Prostate gland (tissue), 2 donors: ENCODE measurements around the gene LSM7.

Experiments
- CTCF ChIP-seq, 4 experiments: fragments of 200-600 bp in 2 of 4; fragments of 450-650 bp in 2 of 4; sonication (generic) in 2 of 4; IDR thresholded peaks; 1 replicate in 3 of 4; 2 replicates in 1 of 4; pipeline ENCODE4 v1.5.1; 2016 to 2019; ENCODE audit warnings: antibody characterized with exemption in 4 of 4, mild to moderate bottlenecking in 2 of 4, moderate library complexity in 2 of 4
- POLR2A ChIP-seq: fragments of 450-650 bp; IDR thresholded peaks from one replicate; pipeline ENCODE4 v1.6.1; 2016; ENCODE audit warnings: antibody characterized with exemption, mild to moderate bottlenecking
- POLR2AphosphoS5 ChIP-seq: sonication (generic); formaldehyde crosslinking; IDR thresholded peaks from one replicate; pipeline ENCODE4 v1.6.1; 2017; ENCODE audit warnings: antibody characterized with exemption

DNA sequence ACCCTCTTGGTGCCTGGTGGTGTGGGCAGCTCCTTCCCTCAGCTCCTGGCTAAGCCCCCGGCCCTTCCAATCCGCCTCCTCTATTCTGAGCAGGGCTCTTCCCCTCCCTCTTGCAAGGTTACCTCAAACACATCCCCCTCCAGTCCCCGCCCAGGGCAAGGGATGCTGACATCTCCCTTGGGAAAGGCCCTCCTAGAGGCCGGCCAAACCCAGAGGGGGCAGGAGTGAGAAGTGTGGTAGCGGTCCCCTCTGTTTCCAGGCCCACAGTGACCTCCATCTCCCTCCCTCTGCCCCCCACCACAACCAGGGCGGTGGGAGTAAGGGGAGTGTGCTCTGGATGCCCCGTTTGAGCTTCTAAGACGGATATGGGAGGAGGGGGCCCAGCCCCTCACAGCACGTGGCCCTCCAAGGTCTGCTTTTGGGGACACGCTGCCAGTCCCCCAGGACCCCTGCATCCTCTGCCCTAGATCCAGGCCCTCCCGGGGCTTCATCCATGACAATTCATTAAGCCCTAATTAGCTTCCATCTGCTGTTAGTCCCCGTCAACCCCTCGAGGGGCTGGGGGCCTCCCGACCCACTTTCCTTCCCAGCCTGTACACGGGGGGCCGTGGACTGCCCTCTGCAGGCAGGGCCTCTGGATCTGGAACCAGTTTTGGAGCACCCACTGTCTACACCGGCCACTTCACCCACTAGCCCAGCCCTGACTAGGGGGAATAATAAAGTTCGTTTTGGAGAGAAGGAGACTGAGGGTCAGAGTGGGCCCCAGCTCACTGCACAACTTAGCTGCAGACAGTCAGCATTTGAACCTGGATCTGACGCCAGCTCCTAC, 22.7 kb downstream of the LSM7 start:
- no peak for TF ChIP-seq CTCF (IDR thresholded peaks at IDR 0.05)
- TF ChIP-seq POLR2A: no peak
- TF ChIP-seq POLR2AphosphoS5: no peak
